Common myeloid progenitor, CD34-positive (primary cell): Measurements from ENCODE around the gene NDST3.
A peak's percentile ranks its signal among the peaks of the same experiment; 100 is the strongest.
"Not testable (repeated sequence)": the region's sequence is repeated elsewhere in the genome, so short reads cannot be mapped to it uniquely, and the experiment has no call there.

Experiments
- CTCF ChIA-PET: fragments of 350-600 bp; sonication (Branson Sonifier 250); formaldehyde crosslinking; loops from one replicate; lab custom pipeline; 2021; ENCODE audit warnings: antibody characterized with exemption; lab: Charles Lee
- POLR2A ChIA-PET: fragments of 350-600 bp; sonication (Branson Sonifier 250); formaldehyde crosslinking; loops from one replicate; lab custom pipeline; 2021; ENCODE audit warnings: antibody characterized with exemption; lab: Charles Lee
- DNase-seq, 3 donors: peaks; one replicate each; pipeline versions ENCODE4 v3.0.0 to v3.0.0-alpha.2; 2013
- H3K27ac ChIP-seq, 2 experiments: 1 replicate in 1 of 2; 2 replicates in 1 of 2; pipeline ENCODE4 v1.7.0; 2013; ENCODE audit warnings: inconsistent platforms in 2 of 2, low read length in 2 of 2, mild to moderate bottlenecking in 2 of 2, low read depth in 1 of 2, moderate library complexity in 1 of 2; ENCODE audit not compliant: severe bottlenecking in 2 of 2, insufficient read depth in 1 of 2, poor library complexity in 1 of 2
- H3K27me3 ChIP-seq, 5 experiments: replicated peaks in 2 of 5; 1 replicate in 3 of 5; 2 replicates in 2 of 5; pipeline versions ENCODE4 v1.6.1 to v1.7.0; 2013; ENCODE audit warnings: low read length in 4 of 5, mild to moderate bottlenecking in 2 of 5, moderate library complexity in 2 of 5, inconsistent platforms in 1 of 5; ENCODE audit not compliant: insufficient read depth in 5 of 5, control insufficient read depth in 4 of 5
- H3K36me3 ChIP-seq, 4 experiments: 1 replicate in 2 of 4; 2 replicates in 2 of 4; pipeline versions ENCODE4 v1.6.1 to v1.7.0; 2013; ENCODE audit warnings: low read length in 3 of 4, control low read depth in 1 of 4, mild to moderate bottlenecking in 1 of 4; ENCODE audit not compliant: control insufficient read depth in 4 of 4, insufficient read depth in 4 of 4
- H3K4me1 ChIP-seq, 4 experiments: 1 replicate in 3 of 4; 2 replicates in 1 of 4; pipeline versions ENCODE4 v1.6.1 to v1.7.1; 2013; ENCODE audit warnings: low read length in 3 of 4, mild to moderate bottlenecking in 3 of 4, control low read depth in 1 of 4, inconsistent platforms in 1 of 4, moderate library complexity in 1 of 4; ENCODE audit not compliant: control insufficient read depth in 4 of 4, insufficient read depth in 4 of 4; ENCODE audit errors: control extremely low read depth in 1 of 4
- H3K4me3 ChIP-seq, 7 experiments: 1 replicate in 4 of 7; 2 replicates in 3 of 7; pipeline versions ENCODE4 v1.5.1 to v1.7.0; 2013; ENCODE audit warnings: mild to moderate bottlenecking in 7 of 7, low read length in 6 of 7, moderate library complexity in 6 of 7, inconsistent platforms in 2 of 7, low read depth in 2 of 7, control low read depth in 1 of 7; ENCODE audit not compliant: insufficient read depth in 4 of 7, control insufficient read depth in 1 of 7; ENCODE audit errors: extremely low read depth in 1 of 7
- H3K9me3 ChIP-seq, 5 experiments: 1 replicate in 4 of 5; 2 replicates in 1 of 5; pipeline versions ENCODE4 v1.6.1 to v1.7.1; 2013; ENCODE audit warnings: low read length in 4 of 5, mild to moderate bottlenecking in 2 of 5, inconsistent platforms in 1 of 5, low read depth in 1 of 5, moderate library complexity in 1 of 5; ENCODE audit not compliant: control insufficient read depth in 4 of 5, insufficient read depth in 2 of 5; ENCODE audit errors: control extremely low read depth in 1 of 5
- WGBS: methylation state at CpG from one replicate; pipeline ENCODE4 v1.1.5; 2013; ENCODE audit not compliant: insufficient coverage; 5-methylcytosine and 5-hydroxymethylcytosine counted together

NDST3 gene

DNA sequence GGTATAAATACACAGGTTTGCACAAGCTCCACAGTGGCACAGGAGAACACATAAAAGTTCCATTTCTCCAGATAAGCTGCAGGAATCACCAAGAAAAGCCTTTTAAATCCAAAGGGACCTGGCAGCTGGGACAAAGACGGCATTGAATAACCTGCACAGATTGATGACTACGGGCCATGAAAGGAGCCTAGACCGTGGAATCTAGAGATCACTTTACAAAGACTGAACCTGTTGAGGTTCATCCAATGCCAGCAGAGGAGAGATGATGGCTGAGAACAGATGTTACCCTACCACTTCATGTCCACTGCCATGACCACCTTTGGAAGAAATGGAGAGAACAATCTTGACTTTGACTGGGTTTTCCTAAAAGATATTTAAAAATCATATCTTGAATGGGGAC lies 229.8 kb downstream of the NDST3 start:
- Histone ChIP-seq H3K9me3 (peaks cover 0 to 9% (median 0%) of the 10 kb centered on the region in 5 experiments), H3K36me3 (no peaks in the 10 kb centered on the region), H3K4me1 (peaks cover 0 to 2% (median 0%) of the 10 kb centered on the region in 4 experiments), H3K4me3 (no peak overlapping the region), H3K27ac (no peak overlapping the region), H3K27me3 (no peaks in the 10 kb centered on the region)
- WGBS = 94% methylated on average over 3 of the region's 3 CpGs
- DNase-seq = no peak
- CTCF ChIA-PET = no interaction called here
- POLR2A ChIA-PET = no interaction called here

DNA sequence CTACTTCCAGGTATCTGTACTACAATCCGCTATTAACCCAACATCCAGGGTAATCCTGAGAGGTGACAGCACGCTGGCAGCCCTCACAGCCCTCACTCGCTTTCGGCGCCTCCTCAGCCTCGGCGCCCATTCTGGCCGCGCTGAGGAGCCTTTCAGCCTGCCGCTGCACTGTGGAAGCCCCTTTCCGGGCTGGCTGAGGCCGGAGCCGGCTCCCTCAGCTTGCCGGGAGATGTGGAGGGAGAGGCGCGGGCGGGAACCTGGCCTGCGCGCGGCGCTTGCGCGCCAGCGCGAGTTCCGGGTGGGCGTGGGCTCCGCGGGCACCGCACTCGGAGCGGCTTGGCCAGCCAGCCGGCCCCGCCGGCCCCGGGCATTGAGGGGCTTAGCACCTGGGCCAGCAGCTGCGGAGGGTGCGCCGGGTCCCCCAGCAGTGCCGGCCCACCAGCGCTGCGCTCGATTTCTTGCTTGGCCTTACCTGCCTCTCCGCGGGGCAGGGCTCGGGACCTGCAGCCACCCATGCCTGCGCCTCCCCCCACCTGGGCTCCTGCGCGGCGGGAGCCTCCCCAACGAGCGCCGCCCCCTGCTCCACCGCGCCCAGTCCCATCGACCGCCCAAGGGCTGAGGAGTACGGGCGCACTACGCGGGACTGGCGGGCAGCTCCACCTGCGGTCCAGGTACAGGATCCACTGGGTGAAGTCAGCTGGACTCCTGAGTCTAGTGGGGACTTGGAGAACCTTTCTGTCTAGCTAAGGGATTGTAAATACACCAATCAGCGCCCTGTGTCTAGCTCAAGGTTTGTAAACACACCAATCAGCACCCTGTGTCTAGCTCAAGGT lies 231.2 kb downstream of the NDST3 start:
- 26% methylated on average over 55 of the region's 64 CpGs for WGBS
- CTCF ChIA-PET = interaction anchor here (1.7 kb wide), 1 partner anchor 9 kb away, joined by 5 read pairs; no protein-coding TSS in a partner anchor

GRCh38 chr4:118266145-118266496 lies 231.8 kb downstream of the NDST3 start:
- CTCF ChIA-PET = interaction anchor here (1.7 kb wide), 1 partner anchor 8 kb away, joined by 5 read pairs; no protein-coding TSS in a partner anchor
- H3K9me3 ChIP-seq, H3K36me3 ChIP-seq, POLR2A ChIA-PET, H3K4me1 ChIP-seq, H3K27ac ChIP-seq, H3K27me3 ChIP-seq, DNase-seq: not testable (repeated sequence)
- 83% methylated on average over 4 of the region's 4 CpGs for WGBS
- H3K4me3 ChIP-seq = peak overlapping the region in 1 of 7 experiments; percentile 78

More for the DNA sequence above, 231.2 kb downstream of the NDST3 start:
- H3K27ac ChIP-seq = no peak overlapping the region
- H3K4me3 ChIP-seq = peak overlapping the region; percentile 44 to 78 (median 55)
- peaks cover 0 to 9% (median 0%) of the 10 kb centered on the region in 5 experiments for H3K9me3 ChIP-seq
- DNase-seq = peak in 2 of 3 donors; percentile 32 to 41
- H3K36me3 ChIP-seq = no peaks in the 10 kb centered on the region
- no peaks in the 10 kb centered on the region for H3K27me3 ChIP-seq
- peaks cover 0 to 2% (median 0%) of the 10 kb centered on the region in 4 experiments for H3K4me1 ChIP-seq
- POLR2A ChIA-PET = no interaction called here

- POLR2A ChIA-PET = no interaction called here
- WGBS = 74% methylated on average over 2 of the region's 3 CpGs
- CTCF ChIA-PET = no interaction called here
- Histone ChIP-seq H3K36me3 (no peaks in the 10 kb centered on the region), H3K27me3 (peaks cover 0 to 3% (median 0%) of the 10 kb centered on the region in 5 experiments), H3K4me1 (peaks cover 0 to 2% (median 0%) of the 10 kb centered on the region in 4 experiments), H3K27ac (no peak overlapping the region), H3K4me3 (no peak overlapping the region), H3K9me3 (peaks cover 0 to 9% (median 0%) of the 10 kb centered on the region in 5 experiments)
- no peak for DNase-seq
Measured at GRCh38 chr4:118268780-118269179, 234.5 kb downstream of the NDST3 start.

- H3K27me3 ChIP-seq = peaks cover 0 to 3% (median 0%) of the 10 kb centered on the region in 5 experiments
- H3K4me1 ChIP-seq = peaks cover 0 to 3% (median 1%) of the 10 kb centered on the region in 4 experiments
- POLR2A ChIA-PET = no interaction called here
- peak; percentile 59 to 73 (median 71) for DNase-seq
- H3K9me3 ChIP-seq = no peaks in the 10 kb centered on the region
- no CpG with 5 or more reads among the region's 2 CpGs for WGBS
- H3K4me3 ChIP-seq = no peak overlapping the region
- CTCF ChIA-PET = interaction anchor here (1.0 to 1.6 kb wide), 3 partner anchors 13 to 184 kb away, joined by 3 to 6 read pairs (median 3); no protein-coding TSS in a partner anchor
- H3K27ac ChIP-seq = no peak overlapping the region
- no peaks in the 10 kb centered on the region for H3K36me3 ChIP-seq
Measured at GRCh38 chr4:118270492-118270891, 236.2 kb downstream of the NDST3 start.

DNA sequence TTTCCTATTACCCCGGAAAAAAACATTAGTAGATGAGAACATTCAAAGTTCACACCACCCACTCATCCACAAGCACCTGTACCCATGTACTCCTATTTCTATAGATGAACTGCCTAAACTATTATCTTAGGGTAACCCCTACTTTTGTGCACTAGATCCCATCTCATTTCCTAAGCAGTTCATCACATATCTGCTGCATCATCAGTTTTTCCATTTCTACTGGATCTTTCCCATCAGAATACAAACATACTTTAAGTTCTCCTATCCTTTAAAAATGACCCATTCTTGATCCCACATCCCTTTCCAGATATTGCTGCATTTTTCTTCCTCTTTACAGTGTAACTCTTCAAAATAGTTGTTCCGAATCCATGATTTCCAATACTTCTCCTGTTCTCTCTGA lies 237.5 kb downstream of the NDST3 start:
- Histone ChIP-seq H3K27me3 (peaks cover 0 to 3% (median 0%) of the 10 kb centered on the region in 5 experiments), H3K27ac (no peak overlapping the region), H3K9me3 (peaks cover 0 to 5% (median 0%) of the 10 kb centered on the region in 5 experiments), H3K36me3 (no peaks in the 10 kb centered on the region), H3K4me1 (peaks cover 0 to 3% (median 0%) of the 10 kb centered on the region in 4 experiments), H3K4me3 (no peak overlapping the region)
- WGBS = 94% methylated on average over 2 of the region's 2 CpGs
- ChIA-PET CTCF (interaction anchor here (1.2 to 1.6 kb wide), 2 partner anchors 15 to 186 kb away, joined by 3 to 6 read pairs; no protein-coding TSS in a partner anchor), POLR2A (no interaction called here)
- no peak for DNase-seq

- H3K9me3 ChIP-seq = peaks cover 0 to 5% (median 0%) of the 10 kb centered on the region in 5 experiments
- 100% methylated on average over 1 of the region's 1 CpG for WGBS
- H3K36me3 ChIP-seq = no peaks in the 10 kb centered on the region
- H3K27me3 ChIP-seq = peaks cover 0 to 3% (median 0%) of the 10 kb centered on the region in 5 experiments
- POLR2A ChIA-PET = no interaction called here
- H3K4me1 ChIP-seq = peaks cover 0 to 10% (median 5%) of the 10 kb centered on the region in 4 experiments
- no peak for DNase-seq
- H3K27ac ChIP-seq = no peak overlapping the region
- CTCF ChIA-PET = interaction anchor here (1.3 to 1.6 kb wide), 2 partner anchors 9 to 50 kb away, joined by 3 to 5 read pairs; no protein-coding TSS in a partner anchor
- H3K4me3 ChIP-seq = no peak overlapping the region
Measured at GRCh38 chr4:118273642-118274041, 239.4 kb downstream of the NDST3 start.
